ENCODE measurements around the gene CLIC6.

DNA sequence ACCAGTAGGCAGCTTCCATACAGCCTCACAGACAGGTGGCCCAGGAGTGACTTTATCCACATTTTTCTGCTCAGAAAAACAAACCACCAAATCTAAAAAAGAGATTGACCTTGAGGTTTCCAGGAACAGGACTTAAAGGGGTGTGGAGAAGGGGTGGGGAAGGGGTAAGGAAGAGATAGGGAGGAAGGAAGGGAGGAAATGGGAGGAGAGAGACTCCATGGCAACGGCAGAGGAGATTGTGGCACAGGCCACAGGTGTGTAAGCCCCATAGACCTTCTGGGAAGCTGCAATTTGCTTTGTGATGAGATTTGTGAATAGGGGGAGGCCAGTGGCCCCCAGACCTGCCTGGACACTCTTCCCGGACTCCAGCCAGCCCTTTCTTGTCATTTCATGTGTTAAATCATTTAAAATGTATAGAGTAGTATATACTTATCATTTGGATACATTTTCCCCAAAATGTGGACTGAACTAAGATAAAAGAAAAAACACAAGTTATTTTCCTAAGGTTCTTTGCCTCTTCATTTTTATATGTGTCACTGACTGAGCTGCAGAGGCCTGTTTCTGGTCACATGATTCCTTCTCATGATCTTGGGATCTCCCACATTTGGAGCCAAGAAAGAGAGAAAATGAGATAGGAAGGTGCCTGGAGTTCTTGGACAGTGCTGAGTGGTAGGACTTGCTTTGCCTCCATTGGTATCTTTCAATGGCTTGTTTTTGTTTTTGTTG, 55.5 kb downstream of the CLIC6 start:
- TF ChIP-seq, protein P1, sequence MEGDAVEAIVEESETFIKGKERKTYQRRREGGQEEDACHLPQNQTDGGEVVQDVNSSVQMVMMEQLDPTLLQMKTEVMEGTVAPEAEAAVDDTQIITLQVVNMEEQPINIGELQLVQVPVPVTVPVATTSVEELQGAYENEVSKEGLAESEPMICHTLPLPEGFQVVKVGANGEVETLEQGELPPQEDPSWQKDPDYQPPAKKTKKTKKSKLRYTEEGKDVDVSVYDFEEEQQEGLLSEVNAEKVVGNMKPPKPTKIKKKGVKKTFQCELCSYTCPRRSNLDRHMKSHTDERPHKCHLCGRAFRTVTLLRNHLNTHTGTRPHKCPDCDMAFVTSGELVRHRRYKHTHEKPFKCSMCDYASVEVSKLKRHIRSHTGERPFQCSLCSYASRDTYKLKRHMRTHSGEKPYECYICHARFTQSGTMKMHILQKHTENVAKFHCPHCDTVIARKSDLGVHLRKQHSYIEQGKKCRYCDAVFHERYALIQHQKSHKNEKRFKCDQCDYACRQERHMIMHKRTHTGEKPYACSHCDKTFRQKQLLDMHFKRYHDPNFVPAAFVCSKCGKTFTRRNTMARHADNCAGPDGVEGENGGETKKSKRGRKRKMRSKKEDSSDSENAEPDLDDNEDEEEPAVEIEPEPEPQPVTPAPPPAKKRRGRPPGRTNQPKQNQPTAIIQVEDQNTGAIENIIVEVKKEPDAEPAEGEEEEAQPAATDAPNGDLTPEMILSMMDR (IDR thresholded peaks at IDR 0.05) = no peak
- no peak for TF ChIP-seq EP300 (IDR thresholded peaks at IDR 0.05)
